Endothelial cell of umbilical vein (primary cell): ENCODE data around the gene SLC39A3.

Experiments used
- CTCF ChIP-seq, 2 donors: IDR thresholded peaks; 1 replicate in 1 of 2; 2 replicates in 1 of 2; pipeline ENCODE4 v1.5.1; 2011; ENCODE audit warnings: low read length in 2 of 2, mild to moderate bottlenecking in 2 of 2, moderate library complexity in 2 of 2, control low read depth in 1 of 2, inconsistent platforms in 1 of 2, low read depth in 1 of 2; ENCODE audit not compliant: insufficient read depth in 1 of 2; ENCODE audit errors: extremely low read depth in 1 of 2
- EZH2 ChIP-seq: IDR thresholded peaks from 2 replicates; pipeline ENCODE4 v1.6.1; 2012; ENCODE audit warnings: borderline replicate concordance, low read depth, mild to moderate bottlenecking, moderate library complexity, low read length, inconsistent platforms; ENCODE audit not compliant: severe bottlenecking
- FOS ChIP-seq: IDR thresholded peaks from 2 replicates; pipeline ENCODE4 v1.6.1; 2011; ENCODE audit warnings: mild to moderate bottlenecking, low read length, moderate library complexity, borderline replicate concordance; ENCODE audit not compliant: insufficient read depth
- JUN ChIP-seq: IDR thresholded peaks from 2 replicates; pipeline ENCODE4 v1.6.1; 2011; ENCODE audit warnings: borderline replicate concordance, low read depth; ENCODE audit not compliant: insufficient read length, insufficient read depth
- MYC ChIP-seq: IDR thresholded peaks from one replicate; pipeline ENCODE4 v1.6.1; 2011; ENCODE audit warnings: mild to moderate bottlenecking, low read depth, low read length
- POLR2A ChIP-seq: IDR thresholded peaks from 2 replicates; pipeline ENCODE4 v1.6.1; 2012; ENCODE audit warnings: low read depth, mild to moderate bottlenecking, control low read depth, low read length
- POLR2AphosphoS5 ChIP-seq: IDR thresholded peaks from 2 replicates; pipeline ENCODE4 v1.6.1; 2012; ENCODE audit warnings: low read depth, mild to moderate bottlenecking, control low read depth, low read length, moderate library complexity; ENCODE audit not compliant: insufficient read depth

DNA sequence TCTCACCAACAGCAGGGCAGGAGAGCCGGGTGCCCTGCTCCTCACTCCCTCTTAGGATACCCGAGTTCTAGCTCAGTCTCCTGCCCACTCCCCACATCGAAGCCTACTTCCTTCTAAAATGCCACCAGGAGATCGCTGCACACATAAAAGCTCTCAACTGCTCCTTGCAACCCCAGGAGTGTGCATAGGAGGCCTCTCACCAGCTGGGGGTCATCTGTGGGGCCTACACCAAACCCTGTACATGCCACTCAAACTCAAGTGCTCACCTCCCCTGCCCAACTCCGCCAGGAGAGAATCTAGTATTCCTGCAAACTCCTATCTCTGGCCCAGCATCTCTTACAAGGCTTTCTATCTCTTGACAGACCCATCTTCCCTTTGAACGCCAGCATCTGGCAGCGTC lies 40.5 kb upstream of the SLC39A3 start:
- no peak for TF ChIP-seq CTCF (IDR thresholded peaks at IDR 0.05; ENCODE audit: extremely low read depth in 1 of 2, insufficient read depth in 1 of 2, low read depth in 1 of 2, low read length in 2 of 2)
- TF ChIP-seq POLR2AphosphoS5: no peak
- no peak for TF ChIP-seq POLR2A
- no peak for TF ChIP-seq EZH2
- no peak for TF ChIP-seq JUN
- TF ChIP-seq FOS: no peak
- no peak for TF ChIP-seq MYC
